ENCODE results near the gene BTLA.
"Not testable (repeated sequence)": the region's sequence is repeated elsewhere in the genome, so short reads cannot be mapped to it uniquely, and the experiment has no call there.

The BTLA gene

DNA sequence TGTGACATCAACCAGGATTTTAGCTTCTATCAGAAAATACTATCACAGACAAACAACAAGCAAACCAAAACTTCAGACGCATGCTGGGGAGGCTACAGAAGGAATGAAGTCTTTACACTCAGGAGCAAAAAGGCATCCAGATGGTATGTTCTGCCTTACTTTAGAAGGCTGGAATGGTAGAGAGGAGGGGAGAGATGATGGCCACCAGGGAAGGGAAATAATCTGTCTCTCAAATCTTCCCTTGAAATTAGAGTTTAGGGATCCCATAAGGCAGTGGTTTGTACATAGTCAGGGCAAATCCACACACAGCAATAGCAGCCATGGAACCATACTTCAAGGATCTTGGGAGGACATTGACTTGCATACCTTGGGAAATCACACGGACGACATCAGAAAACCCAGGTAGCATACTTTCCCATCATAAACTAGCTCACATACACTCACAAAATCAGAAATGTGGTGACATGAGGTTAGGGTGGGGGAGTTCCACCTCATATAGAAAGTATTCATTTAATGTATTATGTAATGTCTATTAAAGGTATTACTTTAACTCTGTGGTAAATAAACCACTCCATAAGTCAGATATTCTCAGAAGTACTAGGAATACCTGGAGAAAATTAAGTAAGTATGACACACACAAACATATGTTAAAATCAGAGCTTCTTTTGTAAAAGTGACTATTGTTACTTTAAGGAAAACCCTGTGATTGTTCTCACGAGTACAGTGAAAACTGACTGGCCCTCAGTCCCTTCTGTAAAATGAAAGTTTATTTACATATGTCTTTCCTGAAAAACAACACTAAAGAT lies 9.4 kb downstream of the BTLA start:
- DNase-seq, result no peak

DNA sequence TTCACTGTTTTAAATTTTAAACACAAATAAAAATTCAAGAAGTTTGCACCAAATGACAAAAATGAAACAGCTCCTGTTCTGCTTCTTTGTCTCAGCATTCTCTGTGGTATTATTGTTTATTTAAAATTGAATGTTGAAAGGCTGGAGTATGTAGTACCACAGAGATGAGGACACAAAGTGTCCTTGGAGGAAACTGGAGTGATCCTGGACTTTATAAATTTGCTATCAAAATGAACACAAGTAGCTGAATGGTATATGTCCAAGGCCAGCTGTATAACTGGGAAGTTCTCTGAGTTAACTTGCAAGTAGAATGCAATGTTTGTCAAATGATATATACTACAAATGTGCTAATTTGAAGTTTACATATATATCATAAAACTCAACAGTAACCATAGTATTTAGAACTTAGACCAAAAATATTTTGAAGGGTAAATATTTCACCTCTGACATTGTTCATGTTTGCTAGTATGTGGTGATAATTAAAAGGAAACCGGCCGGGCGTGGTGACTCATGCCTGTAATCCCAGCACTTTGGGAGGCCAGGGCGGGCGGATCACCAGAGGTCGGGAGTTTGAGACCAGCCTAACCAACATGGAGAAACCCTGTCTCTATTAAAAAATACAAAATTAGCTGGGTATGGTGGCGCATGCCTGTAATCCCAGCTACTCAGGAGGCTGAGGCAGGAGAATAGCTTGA lies 12.3 kb downstream of the BTLA start:
- DNase-seq, result no peak

DNA sequence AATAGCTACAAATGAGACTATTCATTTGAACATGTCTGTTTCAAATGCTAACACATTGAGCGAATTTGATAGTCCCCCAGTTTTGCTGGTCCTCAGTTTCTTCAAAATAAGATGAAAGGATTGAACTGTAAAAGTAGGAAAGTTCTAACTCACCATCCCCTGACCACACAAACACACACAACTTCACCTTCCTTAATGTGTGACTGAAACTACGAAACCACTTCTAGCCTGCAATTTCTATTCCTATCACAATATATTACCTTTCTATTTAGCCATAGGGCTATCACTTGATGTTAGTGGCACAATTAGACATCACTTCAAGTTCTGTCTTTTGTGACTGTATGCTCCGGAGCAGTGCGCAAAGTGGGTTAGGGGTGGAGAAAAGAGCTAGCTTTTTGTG lies 14.9 kb downstream of the BTLA start:
- no peak for DNase-seq

DNA sequence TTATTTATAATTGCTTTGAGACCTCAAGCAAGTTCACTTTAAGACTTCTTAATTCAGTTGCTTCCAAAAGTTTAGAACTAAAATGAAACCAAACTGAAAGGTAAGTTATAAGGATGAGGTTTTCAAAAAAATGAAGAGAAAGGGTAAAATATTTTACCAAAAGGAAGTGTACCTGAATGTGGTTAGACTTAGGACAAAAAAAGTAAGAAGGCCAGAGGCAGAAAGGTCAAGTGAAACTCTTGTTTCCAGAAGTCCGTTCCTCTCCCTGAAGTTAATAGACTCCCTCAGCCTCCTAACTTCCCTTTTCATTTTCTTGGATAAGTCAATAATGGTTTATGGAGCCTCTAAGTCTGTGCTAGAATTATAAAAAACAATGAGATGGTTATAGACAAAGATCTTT lies 16.6 kb downstream of the BTLA start:
- no peak for DNase-seq

DNA sequence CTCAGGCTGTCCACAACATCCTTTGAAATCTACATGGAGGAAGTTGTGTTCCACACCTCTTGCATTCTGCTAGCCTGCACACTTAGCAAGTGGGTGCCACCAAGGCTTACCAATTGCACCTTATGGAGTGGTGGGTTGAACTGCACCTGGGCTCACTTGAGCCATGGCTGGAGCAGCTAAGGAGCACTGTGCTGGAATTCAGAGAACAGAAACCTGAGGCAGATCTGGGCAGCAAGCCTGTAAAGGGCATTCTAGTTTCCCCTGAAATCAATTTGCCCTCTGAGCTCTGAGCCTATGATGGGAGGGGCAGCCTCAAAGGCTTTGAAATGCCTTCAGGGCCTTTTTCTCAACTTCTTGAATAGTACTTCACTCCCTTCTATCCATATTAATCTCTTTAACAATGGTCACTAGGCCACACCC lies 18.0 kb downstream of the BTLA start:
- no peak for DNase-seq

DNA sequence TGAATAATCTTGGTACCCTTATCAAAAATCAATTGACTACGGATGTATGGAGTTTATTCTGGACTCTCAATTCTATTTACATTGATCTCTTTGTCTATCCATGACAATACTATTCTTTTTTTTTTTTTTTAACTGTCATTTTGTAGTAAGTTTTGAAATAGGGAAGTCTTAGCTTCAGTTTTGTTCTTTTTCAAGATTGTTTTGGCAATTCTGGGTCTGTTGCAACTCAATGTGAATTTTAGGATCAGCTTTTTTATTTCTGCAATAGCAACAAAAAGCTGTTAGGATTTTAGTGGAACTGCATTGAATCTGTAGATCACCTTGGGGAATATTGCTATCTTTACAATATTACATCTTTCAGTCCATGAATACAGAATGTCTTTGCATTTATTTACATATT lies 21.4 kb downstream of the BTLA start:
- no peak for DNase-seq

DNA sequence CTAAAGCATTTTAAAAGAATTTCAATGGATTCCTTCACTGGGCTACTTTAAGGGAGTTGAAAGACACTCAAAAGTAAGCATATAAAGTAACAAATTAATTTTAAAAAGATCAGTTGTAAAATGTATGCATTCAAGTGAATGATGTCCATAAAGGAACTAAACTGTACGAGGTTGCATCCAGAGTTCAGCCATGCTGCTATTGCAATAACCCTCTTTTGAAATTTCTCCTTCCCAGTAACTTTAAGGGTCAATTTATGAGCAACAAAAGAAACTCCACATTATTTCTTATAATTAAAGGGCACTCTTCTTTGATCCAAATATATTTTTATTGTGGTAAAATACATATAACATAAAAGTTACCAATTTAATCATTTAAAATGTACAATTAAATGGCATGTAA lies 22.9 kb downstream of the BTLA start:
- no peak for DNase-seq

DNA sequence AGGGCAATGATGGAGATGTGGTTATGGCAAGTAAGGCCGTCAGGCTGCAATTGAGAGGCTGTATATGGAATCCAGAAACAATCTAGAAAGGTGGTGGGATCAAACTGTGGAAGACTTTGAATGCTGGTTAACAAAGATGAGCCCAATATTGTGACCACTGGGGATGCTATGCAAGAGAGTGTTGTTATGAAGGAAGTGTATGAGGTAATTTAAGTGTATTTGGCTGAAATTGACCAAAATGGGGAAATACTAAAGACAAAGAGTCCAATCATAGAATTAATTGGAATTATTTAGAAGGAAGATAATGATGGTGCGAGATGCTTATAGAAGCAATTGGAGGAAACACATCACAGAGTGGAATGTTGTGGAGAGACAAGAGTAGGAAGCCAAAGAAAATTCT lies 24.5 kb downstream of the BTLA start:
- DNase-seq, result no peak

DNA sequence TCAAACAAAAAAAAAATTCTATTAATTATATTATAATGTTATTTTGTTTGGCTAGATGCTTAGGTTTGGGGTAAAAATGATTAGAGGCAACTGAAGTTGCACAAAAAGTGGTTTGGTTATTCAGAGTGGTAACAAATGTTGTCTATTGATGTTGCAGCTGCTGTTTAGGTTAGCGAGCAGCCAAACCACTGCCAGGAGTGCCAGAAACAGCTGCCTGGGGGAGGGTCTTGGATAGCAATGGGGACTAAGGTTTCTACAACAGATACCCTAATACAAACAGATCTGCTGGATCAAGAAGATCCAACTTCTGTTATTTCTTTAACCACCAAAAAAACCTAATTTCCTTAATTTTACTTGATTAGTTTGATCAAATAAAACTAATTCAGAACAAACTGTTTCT lies 26.6 kb downstream of the BTLA start:
- DNase-seq, result no peak

DNA sequence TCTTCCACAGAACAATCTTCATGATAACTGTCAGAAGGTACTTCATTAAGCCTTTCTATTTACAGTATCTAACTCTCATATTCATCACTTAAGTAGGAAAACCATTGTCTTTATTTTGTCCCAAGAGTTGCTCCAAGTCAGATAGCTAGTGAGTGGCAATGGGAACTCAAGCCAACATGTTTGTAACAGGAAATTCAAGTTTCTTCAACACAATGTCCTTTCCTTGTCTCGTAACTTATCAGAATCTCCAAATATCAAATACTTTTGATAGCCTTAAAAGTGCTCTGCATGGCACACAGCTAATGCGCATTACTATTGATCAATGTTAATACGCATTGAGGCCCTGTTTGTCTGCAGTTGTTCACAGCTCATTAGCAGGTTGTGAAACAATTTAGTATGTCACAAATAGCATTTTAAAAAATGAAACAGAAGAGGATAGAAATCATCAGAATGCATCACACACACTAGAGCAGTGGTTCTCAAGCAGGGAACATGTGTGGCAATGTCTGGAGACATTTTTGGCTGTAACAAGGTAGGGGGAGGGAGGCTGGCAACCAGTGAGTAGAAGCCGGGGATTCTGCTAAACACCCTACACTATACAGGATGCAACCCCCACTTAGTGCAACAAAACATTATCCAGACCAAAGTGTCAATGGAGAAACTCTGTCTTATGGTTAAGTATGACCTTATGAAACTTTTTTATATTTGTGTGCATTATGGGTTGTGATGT lies 27.5 kb downstream of the BTLA start:
- DNase-seq, result no peak

DNA sequence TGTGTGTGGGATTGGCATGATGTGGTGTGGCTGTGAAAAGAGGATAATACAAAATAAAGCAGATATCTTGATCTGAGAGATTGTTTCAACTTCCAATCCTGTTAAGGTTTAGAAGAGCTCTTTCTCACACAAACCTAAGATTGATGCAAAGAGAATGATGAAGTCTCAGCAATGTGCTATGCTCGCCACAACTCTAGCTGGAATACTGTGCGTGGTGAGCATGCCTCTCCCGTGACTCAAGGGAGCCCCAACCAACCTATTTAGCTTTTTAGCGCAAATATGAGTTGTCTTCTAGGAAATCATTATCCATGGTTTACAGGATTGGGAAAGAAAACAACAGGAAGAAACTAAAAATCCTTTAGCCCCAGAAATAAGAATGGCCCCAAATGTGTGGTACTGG lies 28.5 kb downstream of the BTLA start:
- no peak for DNase-seq

DNA sequence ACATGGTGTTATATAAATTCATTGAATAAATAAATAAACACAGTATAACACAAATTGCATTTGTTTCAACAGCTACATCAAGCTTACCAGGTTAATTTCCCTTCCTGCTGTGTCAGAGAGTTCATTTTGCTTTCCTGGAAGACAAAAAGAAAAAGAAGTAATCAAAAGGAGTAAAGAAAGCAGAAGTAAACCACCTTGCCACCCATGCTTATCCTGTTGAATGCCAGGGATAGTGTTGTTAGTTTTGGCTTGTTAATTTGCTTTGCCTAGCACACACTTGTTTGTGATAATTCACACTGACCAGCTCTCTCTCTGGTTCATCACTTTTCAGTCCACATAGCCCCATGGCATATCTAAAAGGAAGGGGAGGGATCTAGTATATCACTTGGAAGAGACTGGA lies 29.6 kb downstream of the BTLA start:
- no peak for DNase-seq

DNA sequence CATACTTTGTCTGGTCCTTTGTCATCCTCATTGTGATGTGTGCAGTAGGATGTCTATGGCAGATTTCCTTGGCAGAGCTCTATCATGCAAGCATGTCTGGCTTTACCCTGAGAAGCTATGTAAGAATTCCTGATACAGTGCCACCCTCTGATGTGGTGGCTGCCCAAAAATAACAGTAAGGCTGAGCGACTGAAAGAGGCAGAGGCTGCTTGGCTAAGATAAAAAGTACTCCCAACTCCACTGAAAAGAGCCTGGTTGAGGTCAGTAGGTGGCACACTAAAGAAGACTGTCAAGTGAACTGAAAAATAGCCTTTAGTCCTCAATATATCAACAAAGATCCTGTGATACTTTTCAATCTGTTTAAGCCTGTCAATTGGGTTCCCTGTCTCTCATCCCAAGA lies 31.7 kb downstream of the BTLA start:
- no peak for DNase-seq

DNA sequence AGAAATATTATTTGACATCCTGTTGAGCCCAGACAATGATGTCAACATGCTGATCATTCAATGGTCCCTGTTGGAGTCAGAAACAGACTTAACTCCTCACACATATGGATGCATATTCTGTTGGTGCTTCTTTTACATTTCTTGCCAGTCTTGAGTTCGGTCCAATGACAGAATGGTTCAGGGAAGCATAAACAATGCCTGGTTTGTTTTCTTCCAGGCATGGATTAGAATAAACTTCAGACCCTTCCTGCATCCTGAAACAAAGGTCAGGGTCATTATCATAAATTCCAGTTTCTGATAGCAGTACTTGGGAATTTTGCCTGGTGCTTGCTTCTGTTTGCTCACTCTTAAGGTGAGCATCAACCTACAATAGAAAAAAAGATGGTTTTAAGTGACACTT lies 33.3 kb downstream of the BTLA start:
- no peak for DNase-seq

DNA sequence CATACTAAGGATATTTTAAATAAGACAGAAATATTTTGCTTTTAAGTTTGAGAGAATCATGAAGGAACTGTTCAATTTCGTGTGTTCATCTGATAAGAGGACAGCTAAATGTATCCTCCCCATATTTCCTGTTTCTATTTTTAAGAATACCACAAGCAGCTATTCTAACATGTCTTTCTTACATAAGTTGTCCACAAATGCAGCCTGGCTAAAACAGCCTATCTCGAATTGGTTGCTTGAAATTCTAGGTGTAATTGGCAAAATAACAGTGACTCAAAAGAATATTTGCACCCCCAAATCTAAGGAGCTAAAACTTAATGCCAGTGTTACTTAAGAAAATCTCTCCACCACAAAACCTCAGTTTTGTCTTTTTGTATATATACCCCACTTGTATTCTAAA lies 35.0 kb downstream of the BTLA start:
- DNase-seq, result no peak

DNA sequence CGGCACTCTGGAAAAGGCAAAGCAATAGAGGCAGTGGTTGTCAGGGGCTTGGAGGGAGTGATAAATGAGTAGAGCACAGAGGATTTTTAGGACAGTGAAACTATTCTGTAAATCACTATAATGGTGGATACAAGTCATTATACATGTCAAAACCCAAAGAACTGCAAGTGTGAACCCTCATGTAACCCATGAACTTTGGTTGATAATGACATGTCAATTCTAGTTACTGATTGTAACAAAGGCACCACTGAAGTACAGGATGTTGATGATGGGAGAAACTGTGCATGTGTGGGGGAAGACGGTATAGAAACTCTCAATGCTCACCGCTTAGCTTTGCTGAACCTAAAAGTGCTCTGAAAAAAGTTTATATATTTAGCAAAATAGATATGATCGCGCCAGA lies 36.0 kb downstream of the BTLA start:
- DNase-seq, result no peak

DNA sequence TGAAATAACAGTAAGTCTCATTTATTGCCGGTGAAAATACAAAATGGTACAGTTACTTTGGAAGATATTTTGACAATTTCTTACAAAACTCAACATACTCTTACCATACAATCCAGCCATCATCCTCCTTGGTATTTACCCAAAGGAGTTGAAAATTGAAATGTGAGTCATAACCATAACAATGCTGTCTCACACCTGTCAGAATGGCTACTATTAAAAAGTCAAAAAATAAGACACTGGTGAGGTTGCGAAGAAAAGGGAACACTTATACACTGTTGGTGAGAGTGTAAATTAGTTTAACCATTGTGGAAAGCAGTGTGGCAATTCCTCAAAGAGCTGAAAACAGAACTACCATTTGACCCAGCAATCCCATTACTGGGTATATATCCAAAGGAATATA lies 37.5 kb downstream of the BTLA start:
- not testable (repeated sequence) for DNase-seq

DNA sequence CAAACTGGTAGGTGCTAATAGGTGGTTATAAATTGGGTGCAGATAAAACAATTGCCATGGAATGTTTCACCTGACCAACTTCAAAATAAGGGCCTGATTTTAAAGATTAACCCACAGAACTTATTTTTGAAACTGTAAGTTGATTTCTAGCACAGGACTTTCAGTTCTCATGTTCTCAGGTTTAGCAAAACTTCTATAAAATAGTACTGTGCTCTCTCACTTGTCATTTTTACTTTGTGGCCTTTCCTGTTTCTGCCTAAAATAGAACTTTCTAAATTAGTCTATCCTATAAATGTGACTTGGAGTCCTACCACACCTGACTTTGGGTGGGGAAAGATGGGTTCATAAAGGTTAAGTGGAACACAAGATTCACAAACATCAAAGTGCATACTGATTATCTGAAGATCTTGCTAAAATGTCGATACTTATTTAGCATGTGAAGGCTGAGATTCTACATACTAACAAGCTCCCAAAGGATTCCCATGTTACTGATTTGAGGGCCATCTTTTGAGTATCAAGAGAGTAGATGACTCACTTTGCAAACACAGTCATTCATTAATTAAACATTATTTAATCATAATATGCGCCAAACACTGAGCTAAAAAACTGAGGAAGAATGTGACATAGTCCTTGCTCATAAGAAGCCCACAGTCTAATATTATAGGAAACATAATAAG lies 38.6 kb downstream of the BTLA start:
- no peak for DNase-seq

DNA sequence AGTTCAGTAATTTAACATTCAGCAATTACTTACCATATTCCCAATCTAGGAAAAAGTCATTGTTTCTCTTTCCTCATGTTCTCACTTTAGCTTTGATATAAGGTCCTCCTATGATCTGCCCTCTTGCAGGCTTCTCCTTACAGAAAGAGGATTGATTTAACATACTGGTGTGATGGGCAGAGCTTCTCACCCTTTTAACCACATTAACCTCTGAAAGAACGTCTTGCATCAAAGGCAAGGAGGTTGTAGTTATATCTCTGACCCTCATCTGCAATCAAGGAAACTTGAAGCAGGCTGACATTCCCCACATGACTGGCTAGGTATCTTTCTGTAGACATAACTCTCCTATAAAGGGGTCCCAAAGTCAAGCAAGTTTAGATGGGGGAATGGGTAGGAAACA lies 39.5 kb downstream of the BTLA start:
- no peak for DNase-seq

DNA sequence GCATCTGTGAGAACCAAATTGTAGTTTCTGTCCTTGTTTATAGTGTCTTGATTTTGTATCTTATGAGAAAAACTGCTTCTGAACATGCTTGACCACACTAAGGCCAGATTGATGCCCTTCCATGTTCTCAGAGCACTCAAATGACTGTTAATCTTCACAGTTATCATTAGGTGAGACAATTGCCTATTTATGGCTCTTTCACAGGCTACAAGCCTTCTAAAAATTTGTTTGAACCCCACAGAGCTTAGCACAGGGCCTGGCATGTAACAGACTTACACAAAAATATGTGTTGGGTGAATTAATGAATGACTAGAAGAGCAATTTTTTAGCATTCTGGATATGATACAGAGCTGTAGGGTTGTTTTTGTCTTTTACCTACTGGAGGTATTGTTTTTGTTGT lies 43.1 kb downstream of the BTLA start:
- DNase-seq, result no peak

DNA sequence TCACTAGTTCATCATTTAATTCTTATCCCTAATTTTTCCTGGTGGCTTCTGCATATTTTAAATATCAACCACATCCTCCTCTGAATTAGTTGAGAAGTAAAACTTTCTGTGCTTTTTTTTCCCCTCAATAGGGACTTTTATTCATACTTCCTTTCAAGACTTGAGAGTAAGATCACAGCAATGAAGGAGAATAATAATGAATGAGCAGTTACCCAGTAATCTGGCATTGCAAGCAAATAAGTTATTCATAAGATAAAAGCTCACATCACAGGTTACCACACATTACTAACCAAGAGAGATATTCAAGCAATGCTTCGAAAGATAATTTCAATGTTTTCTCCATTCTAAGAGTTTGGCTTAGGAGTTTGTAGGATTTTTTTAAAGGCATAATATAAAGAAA lies 50.3 kb downstream of the BTLA start:
- no peak for DNase-seq

DNA sequence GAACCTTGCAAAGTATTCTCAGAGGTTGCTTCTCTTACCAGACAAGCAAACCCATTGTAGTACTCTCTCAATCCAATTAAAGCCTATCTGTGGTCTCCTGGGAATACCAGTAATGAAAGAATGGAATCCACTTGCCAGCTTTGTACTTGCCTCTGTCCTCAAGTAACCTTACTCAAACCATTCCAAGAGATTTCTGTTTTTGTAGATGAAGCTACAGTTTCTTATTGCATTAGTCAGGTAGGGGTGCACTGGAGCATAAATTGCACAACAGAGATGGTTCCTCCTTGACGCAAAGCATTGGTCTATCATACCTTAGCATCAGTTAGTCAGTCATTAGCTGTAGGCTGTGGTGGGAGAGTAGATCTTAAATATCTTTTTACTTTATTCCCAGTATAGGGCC lies 52.9 kb downstream of the BTLA start:
- no peak for DNase-seq

DNA sequence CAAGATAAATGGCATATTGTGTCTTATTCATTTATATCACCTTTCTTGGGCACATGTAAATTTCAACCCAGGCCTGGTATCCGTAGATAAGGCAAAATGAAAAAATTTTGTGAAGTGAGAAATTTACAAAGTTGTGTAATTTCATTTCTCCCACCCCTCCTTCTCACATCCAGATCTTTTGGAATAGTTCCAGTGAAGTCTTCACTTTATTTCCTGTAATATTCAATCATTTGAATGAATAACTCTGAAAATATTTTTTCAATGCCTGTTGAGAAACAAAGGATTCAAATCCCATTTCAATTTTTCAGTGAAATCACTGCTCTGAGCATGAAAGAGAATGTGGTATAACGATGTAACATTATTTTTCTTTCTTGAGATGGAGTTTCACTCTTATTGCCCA lies 53.4 kb downstream of the BTLA start:
- DNase-seq, result no peak

Measured in activated effector memory CD4-positive, alpha-beta T cell treated with Interleukin-2 at 50 U/mL for 16 hours (primary cell).